H1 (cell line): ENCODE results near the gene KCNK7. TPM values are rescaled to one million over a fixed set of nuclear protein-coding genes. Genes with fewer than 3 reads are reported as not detected.

Experiments used
- ATF3 ChIP-seq: IDR thresholded peaks from 2 replicates; pipeline ENCODE4 v1.6.1; 2011; ENCODE audit warnings: low read depth, mild to moderate bottlenecking, low read length; ENCODE audit not compliant: insufficient read depth
- BCL11A ChIP-seq, 2 experiments: IDR thresholded peaks; one replicate each; pipeline ENCODE4 v1.6.1; 2011; ENCODE audit warnings: low read depth in 2 of 2, low read length in 2 of 2, mild to moderate bottlenecking in 2 of 2
- CEBPB ChIP-seq: IDR thresholded peaks from 2 replicates; pipeline ENCODE4 v1.6.1; 2012; ENCODE audit warnings: low read depth, low read length
- EP300 ChIP-seq, 2 experiments: IDR thresholded peaks; 1 replicate in 1 of 2; 2 replicates in 1 of 2; pipeline ENCODE4 v1.6.1; 2011 to 2012; ENCODE audit warnings: low read depth in 2 of 2, low read length in 2 of 2, mild to moderate bottlenecking in 2 of 2, borderline replicate concordance in 1 of 2, inconsistent platforms in 1 of 2, moderate library complexity in 1 of 2
- EZH2 ChIP-seq: fragments of 200-600 bp; sonication (generic); IDR thresholded peaks from 2 replicates; pipeline ENCODE4 v1.7.1; 2012; ENCODE audit warnings: low read depth, mild to moderate bottlenecking, moderate library complexity, low read length, inconsistent platforms; ENCODE audit not compliant: severe bottlenecking
- FOSL1 ChIP-seq: IDR thresholded peaks from 2 replicates; pipeline ENCODE4 v1.6.1; 2011; ENCODE audit warnings: mild to moderate bottlenecking, low read depth, low read length, moderate library complexity; ENCODE audit not compliant: insufficient read depth
- GTF2F1 ChIP-seq: IDR thresholded peaks from 2 replicates; pipeline ENCODE4 v1.6.1; 2012; ENCODE audit warnings: low read depth, low read length, improper control_type of control experiment, borderline replicate concordance
- JUN ChIP-seq: IDR thresholded peaks from 2 replicates; pipeline ENCODE4 v1.6.1; 2011; ENCODE audit warnings: low read depth, mild to moderate bottlenecking, improper control_type of control experiment, low read length
- KDM5A ChIP-seq: fragments of 200-600 bp; IDR thresholded peaks from 2 replicates; pipeline ENCODE4 v1.7.1; 2012; ENCODE audit warnings: mild to moderate bottlenecking, low read length, inconsistent platforms, mixed read lengths
- RAD21 ChIP-seq, 2 experiments: IDR thresholded peaks in 1 of 2; conservative IDR thresholded peaks in 1 of 2; 2 replicates each; pipeline ENCODE4 v1.6.1; 2011; ENCODE audit warnings: low read depth in 2 of 2, low read length in 2 of 2, improper control_type of control experiment in 1 of 2, inconsistent platforms in 1 of 2, mild to moderate bottlenecking in 1 of 2, moderate library complexity in 1 of 2
- RBBP5 ChIP-seq: IDR thresholded peaks from 2 replicates; pipeline ENCODE4 v1.7.1; 2012; ENCODE audit warnings: low read depth, mild to moderate bottlenecking, inconsistent platforms, low read length, moderate library complexity, borderline replicate concordance
- RNF2 ChIP-seq: fragments of 200-900, 300-1000 bp; sonication (generic); IDR thresholded peaks from 2 replicates; pipeline ENCODE4 v1.7.1; 2016; ENCODE audit warnings: borderline replicate concordance, low read depth, mild to moderate bottlenecking, antibody characterized with exemption, low read length; ENCODE audit not compliant: poor library complexity, severe bottlenecking; ENCODE audit errors: missing control alignments
- SAP30 ChIP-seq: fragments of 300-600 bp; sonication (generic); IDR thresholded peaks from 2 replicates; pipeline ENCODE4 v1.7.1; 2012; ENCODE audit warnings: low read length, moderate library complexity, mild to moderate bottlenecking, inconsistent platforms; ENCODE audit not compliant: insufficient read depth, insufficient replicate concordance
- SIN3A ChIP-seq, 2 experiments: IDR thresholded peaks in 1 of 2; conservative IDR thresholded peaks in 1 of 2; 2 replicates each; pipeline ENCODE4 v1.6.1; 2011 to 2012; ENCODE audit warnings: low read length in 2 of 2, improper control_type of control experiment in 1 of 2, low read depth in 1 of 2, mild to moderate bottlenecking in 1 of 2
- SP4 ChIP-seq: IDR thresholded peaks from 2 replicates; pipeline ENCODE4 v1.6.1; 2012; ENCODE audit warnings: low read length, inconsistent platforms
- SUZ12 ChIP-seq: fragments of 200-600 bp; sonication (generic); IDR thresholded peaks from 2 replicates; pipeline ENCODE4 v1.6.1; 2012; ENCODE audit warnings: mild to moderate bottlenecking, inconsistent platforms, low read length, moderate library complexity, mixed read lengths
- TAF7 ChIP-seq: optimal IDR thresholded peaks from 2 replicates; pipeline ENCODE3; 2011; ENCODE audit warnings: low read depth, mild to moderate bottlenecking, inconsistent platforms, low read length, moderate library complexity, borderline replicate concordance
- TEAD4 ChIP-seq: IDR thresholded peaks from 2 replicates; pipeline ENCODE4 v1.6.1; 2012; ENCODE audit warnings: low read depth, low read length, inconsistent platforms, mixed read lengths
- YY1 ChIP-seq: IDR thresholded peaks from 2 replicates; pipeline ENCODE4 v1.6.1; 2011; ENCODE audit warnings: low read depth, mild to moderate bottlenecking, low read length
- ZNF274 ChIP-seq: IDR thresholded peaks from 2 replicates; pipeline ENCODE4 v1.7.0; 2012; ENCODE audit warnings: low read length, borderline replicate concordance; ENCODE audit errors: extremely low read depth
- polyA plus RNA-seq, 7 experiments: library from polyadenylated mRNA; depleted of rRNA in 3 of 7; stranded (reverse) in 5 of 7; unstranded in 2 of 7; fragments of >200 nt in 5 of 7; fragments of 200-250 nt in 2 of 7; gene quantifications; 1 replicate in 5 of 7; 2 replicates in 1 of 7; 4 replicates in 1 of 7; pipeline versions ENCODE4 v1.2.1 to v1.2.3, GENCODE V29; 2011 to 2013; ENCODE audit warnings: missing spikeins in 2 of 7, mixed read lengths in 2 of 7
- total RNA-seq: library from RNA; stranded (reverse); fragmentation: NEBNext Ultra II Directional; extraction: Animal tissue kit (Norgen Biotek cat#: 25700); gene quantifications from 2 replicates; pipeline ENCODE4 v1.2.1, GENCODE V29; 2021

Gene KCNK7
- total and polyA plus RNA-seq, 2 of the 8 experiments (the other 6 are each of a cell fraction or from before 2014, with no cell fraction given) = 0.74 to 1.0 TPM

GRCh38 chr11:65637794-65638419, 42.3 kb upstream of the KCNK7 start, which contains the start of gene SIPA1 (continued):
- no peak for TF ChIP-seq TEAD4
- TF ChIP-seq TAF7 = peak; percentile 70
- TF ChIP-seq EP300 (IDR thresholded peaks at IDR 0.05; ENCODE audit: borderline replicate concordance in 1 of 2, low read depth in 2 of 2, low read length in 2 of 2) = no peak
- peak; percentile 72; the same call in 1 of the 2 replicates for TF ChIP-seq RBBP5
- no peak for TF ChIP-seq GTF2F1
- peak; percentile 50; the same call in 1 of the 2 replicates for TF ChIP-seq YY1
- TF ChIP-seq EZH2 = no peak
- TF ChIP-seq ATF3 = no peak
- no peak for TF ChIP-seq SUZ12
- TF ChIP-seq BCL11A (IDR thresholded peaks at IDR 0.05; ENCODE audit: low read depth in 2 of 2, low read length in 2 of 2) = no peak
- no peak for TF ChIP-seq SP4
- no peak for TF ChIP-seq KDM5A
- peak; percentile 21 to 51; a peak in 3 of 4 replicates for TF ChIP-seq RAD21 (IDR thresholded peaks at IDR 0.05 in 1 of 2, conservative IDR thresholded peaks at IDR 0.05 in 1 of 2; ENCODE audit: low read depth in 2 of 2, low read length in 2 of 2)
- no peak for TF ChIP-seq FOSL1
- peak; percentile 27 to 31; a peak in 1 of 4 replicates for TF ChIP-seq SIN3A (conservative IDR thresholded peaks at IDR 0.05 in 1 of 2, IDR thresholded peaks at IDR 0.05 in 1 of 2; ENCODE audit: low read depth in 1 of 2, low read length in 2 of 2)
- TF ChIP-seq ZNF274 = no peak
- no peak for TF ChIP-seq RNF2
- TF ChIP-seq CEBPB = no peak
- TF ChIP-seq SAP30 = peak; percentile 40
- TF ChIP-seq JUN = no peak
